Stimulated activated CD4-positive, alpha-beta T cell treated with anti-CD3 and anti-CD28 coated beads, Interleukin-4, amount 100 ng/mL, for 48 hours (primary cell): ENCODE results near the gene FOCAD.
A peak's percentile ranks its signal among the peaks of the same experiment; 100 is the strongest.
"Not testable (repeated sequence)": the region's sequence is repeated elsewhere in the genome, so short reads cannot be mapped to it uniquely, and the experiment has no call there.

ENCODE experiments used
- DNase-seq, 2 donors: peaks; one replicate each; pipeline ENCODE4 v3.0.0-alpha.2; 2020; ENCODE audit warnings: low read depth in 2 of 2

FOCAD gene

GRCh38 chr9:20684035-20684874, at the start of gene FOCAD:
Gene FOCAD, plus strand, starts transcription at chr9:20684259. Its CDS starts 31,095 bp downstream, at chr9:20715354.
- DNase-seq: peak; percentile 89 to 93

DNA sequence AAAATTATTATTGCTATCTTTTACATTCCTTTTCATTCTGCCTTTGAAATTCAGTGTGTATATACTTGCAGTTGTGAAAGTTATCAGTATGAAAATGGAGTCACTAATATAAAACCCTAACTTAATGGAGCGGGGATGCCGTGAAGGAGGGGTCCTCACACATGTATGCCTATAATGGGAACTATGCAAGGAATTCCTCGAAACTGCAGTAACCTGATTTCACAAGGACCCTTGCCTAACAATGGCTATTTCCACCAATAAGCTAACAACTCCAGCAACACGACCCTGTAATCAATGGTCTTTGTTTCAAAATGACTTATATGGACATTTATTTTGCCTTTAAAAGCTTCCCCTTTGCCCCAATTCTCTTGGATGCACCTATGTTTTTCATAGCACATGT, 49.2 kb upstream of the FOCAD start:
- no peak for DNase-seq

DNA sequence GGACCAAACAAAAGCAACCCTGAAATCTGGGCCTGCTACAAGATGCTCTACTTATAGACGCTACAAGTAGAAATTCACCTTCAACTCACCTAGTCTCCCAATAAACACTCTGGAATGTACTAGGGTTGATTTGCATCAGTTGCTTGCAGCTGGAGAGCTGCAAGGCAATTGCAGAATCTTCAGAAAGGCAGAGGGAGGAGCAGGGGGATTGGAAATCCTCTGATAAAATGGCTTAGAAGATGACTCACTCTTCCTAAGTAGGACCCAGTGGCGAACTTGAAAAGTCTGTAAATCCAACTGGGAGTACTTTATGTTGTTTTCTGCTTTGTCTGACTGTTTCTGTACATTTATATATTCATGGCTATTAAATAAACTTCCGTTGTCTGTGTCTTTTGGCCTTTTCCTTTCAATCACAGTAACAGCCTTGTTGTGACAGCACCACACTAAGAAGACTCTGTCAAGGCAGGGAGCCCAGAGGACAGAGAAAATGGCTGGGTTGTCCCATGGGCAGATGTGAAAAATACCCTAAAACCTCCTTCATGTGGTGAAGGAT, 47.1 kb upstream of the FOCAD start:
- DNase-seq: no peak

- peak; percentile 62 to 69 for DNase-seq
Observed at GRCh38 chr9:20640331-20641187, 43.5 kb upstream of the FOCAD start.

DNA sequence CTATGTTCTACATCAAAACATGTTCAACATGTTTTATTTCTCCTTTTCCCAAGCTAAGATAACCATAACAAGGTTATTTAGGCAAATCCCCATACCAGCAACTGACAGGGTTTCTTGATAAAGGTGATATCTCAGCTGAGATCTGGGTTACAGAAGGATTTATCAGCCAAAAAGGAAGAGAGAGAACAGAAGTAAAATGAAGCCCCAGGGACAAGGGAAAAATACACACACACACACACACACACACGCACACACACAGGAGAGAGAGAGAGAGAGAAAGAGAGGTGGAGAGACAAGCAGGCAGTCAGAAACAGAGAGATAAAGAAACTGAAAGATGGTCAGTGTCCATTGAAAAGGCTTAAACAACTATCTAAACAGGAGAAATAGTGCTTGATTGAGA, 42.0 kb upstream of the FOCAD start:
- no peak for DNase-seq

GRCh38 chr9:20643660-20644059, 40.4 kb upstream of the FOCAD start:
- DNase-seq: no peak

DNA sequence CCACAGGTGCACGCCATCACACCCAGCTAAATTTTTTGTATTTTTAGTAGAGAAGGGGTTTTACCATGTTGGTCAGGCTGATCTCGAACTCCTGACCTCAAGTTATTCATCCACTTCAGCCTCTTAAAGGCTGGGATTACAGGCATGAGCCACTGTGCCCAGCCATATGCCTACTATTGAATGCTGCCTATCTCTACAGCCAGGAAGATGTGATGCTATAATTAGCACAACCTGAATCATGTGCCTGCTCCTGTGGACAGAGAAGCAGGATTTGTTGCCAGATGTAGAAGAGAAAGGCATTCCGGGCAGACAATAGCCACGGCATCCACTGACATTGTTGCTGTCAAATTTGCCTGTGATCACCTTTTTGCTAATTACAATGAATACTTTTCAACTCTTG, 37.4 kb upstream of the FOCAD start:
- DNase-seq: no peak

- DNase-seq: no peak
Observed at GRCh38 chr9:20649381-20649780, 34.7 kb upstream of the FOCAD start.

DNA sequence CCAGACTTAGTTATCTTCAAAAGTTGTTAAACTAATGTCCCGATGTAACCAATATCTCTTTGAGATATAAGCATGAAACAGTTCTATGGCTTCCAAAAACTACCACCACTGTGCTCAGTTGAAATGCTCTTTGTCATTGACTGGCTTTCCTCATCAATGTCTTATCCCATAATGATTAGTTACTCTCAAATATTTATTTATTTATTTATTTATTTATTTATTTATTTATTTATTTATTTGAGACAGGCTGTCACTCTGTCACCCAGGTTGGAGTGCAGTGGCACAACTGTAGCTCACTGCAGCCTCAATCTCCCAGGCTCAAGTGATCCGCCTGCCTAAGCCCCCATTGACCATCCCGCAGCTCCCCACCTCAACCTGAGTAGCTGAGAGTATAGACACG, 33.7 kb upstream of the FOCAD start:
- no peak for DNase-seq

- no peak for DNase-seq
Observed at GRCh38 chr9:20650750-20651299, 33.2 kb upstream of the FOCAD start.

- DNase-seq: no peak
Observed at GRCh38 chr9:20651939-20652338, 32.1 kb upstream of the FOCAD start.

DNA sequence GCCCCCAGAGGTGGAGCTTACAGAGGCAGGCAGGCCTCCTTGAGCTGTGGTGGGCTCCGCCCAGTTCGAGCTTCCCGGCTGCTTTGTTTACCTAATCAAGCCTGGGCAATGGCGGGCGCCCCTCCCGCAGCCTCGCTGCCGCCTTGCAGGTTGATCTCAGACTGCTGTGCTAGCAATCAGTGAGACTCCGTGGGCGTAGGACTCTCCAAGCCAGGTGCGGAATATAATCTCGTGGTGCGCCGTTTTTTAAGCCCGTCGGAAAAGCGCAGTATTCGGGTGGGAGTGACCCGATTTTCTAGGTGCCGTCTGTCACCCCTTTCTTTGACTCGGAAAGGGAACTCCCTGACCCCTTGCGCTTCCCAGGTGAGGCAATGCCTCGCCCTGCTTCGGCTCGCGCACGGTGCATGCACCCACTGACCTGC, 25.8 kb upstream of the FOCAD start:
- not testable (repeated sequence) for DNase-seq

DNA sequence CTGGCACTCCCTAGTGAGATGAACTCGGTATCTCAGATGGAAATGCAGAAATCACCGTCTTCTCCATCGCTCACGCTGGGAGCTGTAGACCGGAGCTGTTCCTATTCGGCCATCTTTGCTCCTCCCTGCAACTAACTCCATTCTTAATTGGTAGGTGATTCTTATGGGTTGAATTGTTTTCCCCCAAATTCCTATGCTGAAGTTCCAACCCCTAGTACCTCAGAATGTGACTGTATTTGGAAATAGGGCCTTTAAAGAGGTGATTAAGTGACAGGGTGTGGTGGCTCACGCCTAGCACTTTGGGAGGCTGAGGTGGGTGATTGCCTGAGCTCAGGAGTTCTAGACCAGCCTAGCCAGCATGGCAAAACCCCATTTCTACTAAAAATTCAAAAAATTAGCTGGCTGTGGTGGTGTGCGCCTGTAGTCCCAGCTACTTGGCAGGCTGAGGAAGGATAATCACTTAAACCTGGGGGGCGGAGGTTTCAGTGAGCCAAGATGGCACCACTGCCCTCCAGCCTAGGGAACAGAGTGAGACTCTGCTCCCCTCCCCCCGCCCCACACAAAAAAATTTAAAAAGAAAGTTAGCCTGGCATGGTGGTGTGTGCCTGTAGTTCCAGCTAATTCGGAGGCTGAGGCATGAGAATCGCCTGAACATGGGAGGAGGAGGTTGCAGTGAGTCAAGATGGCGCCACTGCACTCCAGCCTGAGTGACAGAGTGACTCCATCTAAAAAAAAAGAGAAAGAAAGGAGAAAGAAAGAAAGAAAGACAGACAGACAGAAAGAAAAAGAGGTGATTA, 25.2 kb upstream of the FOCAD start:
- no peak for DNase-seq

DNA sequence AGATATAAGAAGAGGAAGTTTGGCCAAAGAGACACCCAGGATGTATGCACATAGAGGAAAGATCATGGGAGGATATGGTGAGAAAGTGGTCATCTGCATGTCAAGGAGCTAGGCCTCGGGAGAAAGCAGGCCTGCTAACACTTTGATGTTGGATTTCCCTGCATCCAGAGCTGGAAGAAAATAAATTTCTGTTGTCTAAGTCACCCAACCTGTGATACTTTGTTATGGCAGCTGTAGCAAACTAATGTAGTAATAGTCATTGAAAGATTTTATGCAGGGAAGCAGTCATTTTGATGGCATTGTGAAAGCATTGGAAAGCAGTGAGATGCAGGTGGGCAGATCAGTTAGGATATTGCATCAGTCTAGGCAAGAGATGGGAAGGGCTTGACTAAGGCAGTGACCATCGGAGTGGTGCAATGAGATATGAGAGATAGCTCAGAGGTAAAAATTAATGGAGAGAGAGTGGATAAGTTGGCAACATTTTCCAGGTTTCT, 24.5 kb upstream of the FOCAD start:
- no peak for DNase-seq

GRCh38 chr9:20662156-20662555, 21.9 kb upstream of the FOCAD start:
- DNase-seq: no peak

GRCh38 chr9:20663133-20663532, 20.9 kb upstream of the FOCAD start:
- no peak for DNase-seq

GRCh38 chr9:20664501-20664900, 19.6 kb upstream of the FOCAD start:
- no peak for DNase-seq

DNA sequence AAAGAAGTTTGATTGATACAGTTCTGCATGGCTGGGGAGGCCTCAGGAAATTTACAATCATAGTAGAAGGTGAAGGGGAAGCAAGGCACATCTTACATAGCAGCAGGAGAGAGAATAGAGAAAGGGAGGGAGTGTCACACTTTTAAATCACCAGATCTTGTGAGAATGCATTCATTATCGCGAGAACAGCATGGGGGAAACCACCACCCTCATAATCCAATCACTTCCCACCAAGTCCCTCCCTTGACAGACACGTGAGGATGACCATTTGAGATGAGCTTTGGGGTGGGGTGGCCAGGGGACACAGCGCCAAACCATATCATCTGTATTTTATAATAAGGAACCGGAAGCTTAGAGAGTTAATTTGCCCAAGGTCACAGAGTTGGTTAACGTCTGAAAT, 13.7 kb upstream of the FOCAD start:
- DNase-seq: no peak

- DNase-seq: no peak
Observed at GRCh38 chr9:20671635-20672034, 12.4 kb upstream of the FOCAD start.

- DNase-seq: not testable (repeated sequence)
Observed at GRCh38 chr9:20673537-20673936, 10.5 kb upstream of the FOCAD start.

DNA sequence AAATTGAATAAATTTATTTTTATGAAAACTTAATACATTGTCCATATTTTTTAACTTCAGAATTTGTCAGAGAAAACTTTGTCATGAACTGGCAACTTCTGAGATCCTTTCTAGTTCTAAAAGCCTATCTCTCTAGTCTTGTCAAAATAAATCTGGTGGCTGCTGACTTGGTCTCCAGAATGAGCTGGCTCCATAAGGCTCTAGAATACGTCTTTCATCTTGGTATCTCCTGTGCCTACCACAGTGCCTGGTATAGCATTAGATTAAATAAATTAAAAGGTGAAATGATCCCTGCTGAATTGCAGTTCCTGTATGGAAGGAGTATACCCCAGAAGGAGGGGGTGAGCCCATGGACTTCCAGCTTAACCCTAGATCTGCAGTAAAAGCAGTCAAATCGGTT, 2.6 kb upstream of the FOCAD start:
- DNase-seq: no peak
